GM18502 (cell line): Measurements from ENCODE around the gene ITPK1.

ENCODE experiments used
- ATAC-seq: cut with Tn5 transposase; IDR thresholded peaks from one replicate; pipeline ENCODE4 v1.9.1; 2021; ENCODE audit warnings: mild to moderate bottlenecking; ENCODE audit not compliant: unreplicated experiment, poor library complexity

ITPK1 gene

DNA sequence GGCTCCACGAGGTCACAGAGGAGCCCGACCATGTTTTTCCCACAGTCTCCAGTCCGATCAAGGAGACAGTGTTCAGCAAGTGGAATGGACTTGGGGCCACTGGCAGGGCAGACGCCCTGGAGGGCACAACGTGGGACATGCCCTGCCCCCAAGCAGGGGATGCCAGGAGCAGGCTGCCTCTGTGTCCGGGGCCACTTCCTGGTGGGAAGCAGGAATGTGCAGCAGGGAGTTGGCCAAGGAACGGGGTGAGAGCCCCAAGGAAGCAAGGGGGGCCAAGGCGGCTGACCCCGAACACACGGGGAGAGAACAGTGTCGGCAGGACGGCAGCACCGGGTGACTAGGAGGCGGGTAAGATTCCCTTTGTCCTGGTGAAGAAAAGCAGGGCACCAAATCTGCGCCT lies 100.2 kb downstream of the ITPK1 start:
- ATAC-seq, result no peak

DNA sequence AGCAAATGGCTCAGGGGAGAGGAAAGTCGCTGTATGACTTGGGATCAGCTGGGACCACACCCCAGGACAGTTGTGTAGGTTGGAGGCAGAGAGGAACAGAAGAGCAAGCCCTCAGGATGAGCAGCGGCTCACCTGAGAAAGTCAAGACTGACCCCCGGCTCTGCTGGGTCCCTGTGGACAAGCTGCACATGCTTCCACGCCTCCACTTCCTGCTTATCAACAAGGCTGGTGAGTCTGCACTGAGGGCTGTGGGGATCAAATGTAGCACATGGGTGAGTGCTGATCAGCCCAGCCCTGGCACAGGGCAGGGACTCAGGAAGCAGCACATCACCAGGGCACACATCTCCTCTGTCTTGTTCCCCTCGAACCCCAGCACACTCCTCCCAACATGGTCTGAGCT lies 100.7 kb downstream of the ITPK1 start:
- no peak for ATAC-seq

DNA sequence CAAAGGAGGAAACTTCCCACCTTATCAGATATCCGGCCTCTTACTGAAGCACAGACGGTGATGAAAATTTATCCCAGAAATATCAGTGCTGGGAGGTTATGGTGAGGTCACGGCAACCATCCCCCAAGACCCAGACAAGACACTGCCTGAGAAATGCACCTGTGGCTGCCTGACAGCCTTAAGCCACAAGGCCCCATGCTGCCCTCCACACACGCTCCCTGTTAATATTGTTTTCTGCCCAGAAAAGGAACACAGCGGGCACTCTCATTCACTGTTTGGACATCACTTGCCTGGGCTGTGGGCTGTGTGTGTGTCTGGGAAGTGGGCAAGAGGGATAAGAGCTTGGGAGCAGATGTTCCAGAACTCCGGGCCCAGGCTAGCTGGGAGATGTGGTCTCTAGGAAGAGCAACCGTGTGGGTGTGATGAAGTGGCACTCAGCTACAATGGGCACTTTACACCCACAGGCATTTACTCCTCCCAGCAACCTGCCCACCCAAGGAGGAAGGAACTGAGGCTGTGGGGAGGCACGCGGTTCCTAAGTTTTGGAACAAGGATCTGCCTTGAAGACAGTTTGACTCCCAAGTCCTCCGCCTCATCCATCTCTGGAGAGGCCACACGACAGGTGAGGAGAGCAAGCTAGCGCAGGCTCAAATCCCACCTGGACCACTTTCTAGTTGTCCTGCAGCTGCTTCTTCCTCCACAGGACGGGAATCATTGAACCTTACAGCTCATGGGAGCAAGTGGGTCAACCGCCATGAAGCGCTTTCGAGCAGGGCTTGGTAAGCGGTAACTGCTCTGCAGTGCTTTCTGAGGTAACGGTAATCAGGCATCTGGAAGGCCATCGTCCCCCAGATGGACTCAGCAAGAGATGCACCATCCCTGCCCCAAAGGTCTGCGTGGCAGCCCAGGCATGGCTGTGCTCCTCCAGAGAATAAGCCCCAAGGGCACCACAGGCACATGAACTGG lies 101.4 kb downstream of the ITPK1 start:
- ATAC-seq, result no peak

DNA sequence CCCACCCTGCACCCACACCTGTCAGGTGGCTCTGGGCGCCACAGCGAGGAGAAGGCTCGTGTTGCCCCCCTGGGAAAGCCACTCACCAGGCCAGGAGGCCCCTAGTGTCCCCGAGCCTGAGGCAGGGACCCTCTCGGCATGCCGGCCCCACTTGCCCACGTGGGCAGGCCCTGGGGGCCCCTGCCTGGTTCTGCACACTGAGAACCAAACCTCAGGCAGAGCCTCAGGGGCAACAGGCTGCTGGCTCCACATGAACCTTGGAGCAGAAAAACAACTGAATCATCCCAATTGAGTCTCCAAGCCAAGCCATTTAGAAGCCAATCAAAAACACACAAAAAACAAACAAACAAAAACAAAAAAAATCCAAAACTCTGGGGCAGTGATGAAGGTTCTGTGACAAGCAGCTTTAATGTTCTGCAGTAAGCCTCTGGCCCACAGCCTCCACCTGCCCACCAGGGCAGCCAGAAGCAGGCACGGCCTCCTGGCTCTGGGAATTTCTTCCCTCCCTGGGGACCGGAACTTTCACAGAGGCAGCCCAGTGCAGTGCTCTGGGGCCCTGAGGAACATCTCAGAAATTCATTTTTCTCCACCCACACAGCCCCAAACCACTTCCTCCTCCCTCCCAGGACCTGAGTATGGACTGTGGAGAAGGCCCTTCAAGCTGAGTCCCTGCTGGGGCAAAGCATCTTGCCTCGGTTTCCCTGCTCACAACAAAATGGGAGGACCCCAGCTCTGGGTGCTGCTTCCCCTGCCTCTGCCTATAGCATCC lies 102.6 kb downstream of the ITPK1 start:
- ATAC-seq, result no peak

DNA sequence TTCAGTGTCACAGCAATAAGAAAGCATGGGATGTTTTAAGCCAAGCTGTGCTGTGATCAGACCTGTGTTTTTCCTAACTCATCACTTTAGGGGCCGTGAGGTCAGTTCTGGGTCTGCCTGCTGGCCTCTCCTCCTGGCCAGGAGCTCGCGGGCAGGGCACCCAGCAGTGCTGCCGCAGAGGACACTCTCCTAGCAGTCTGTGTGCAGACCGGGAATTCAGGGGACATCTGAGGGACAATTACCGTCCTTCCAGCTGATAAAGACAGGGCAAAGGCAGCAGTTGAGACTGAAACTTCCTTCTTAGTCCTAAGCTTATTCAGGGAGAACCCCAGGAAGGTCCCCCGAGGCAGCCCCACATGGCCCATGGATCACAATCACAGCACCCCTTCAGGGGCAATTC lies 103.2 kb downstream of the ITPK1 start:
- no peak for ATAC-seq

DNA sequence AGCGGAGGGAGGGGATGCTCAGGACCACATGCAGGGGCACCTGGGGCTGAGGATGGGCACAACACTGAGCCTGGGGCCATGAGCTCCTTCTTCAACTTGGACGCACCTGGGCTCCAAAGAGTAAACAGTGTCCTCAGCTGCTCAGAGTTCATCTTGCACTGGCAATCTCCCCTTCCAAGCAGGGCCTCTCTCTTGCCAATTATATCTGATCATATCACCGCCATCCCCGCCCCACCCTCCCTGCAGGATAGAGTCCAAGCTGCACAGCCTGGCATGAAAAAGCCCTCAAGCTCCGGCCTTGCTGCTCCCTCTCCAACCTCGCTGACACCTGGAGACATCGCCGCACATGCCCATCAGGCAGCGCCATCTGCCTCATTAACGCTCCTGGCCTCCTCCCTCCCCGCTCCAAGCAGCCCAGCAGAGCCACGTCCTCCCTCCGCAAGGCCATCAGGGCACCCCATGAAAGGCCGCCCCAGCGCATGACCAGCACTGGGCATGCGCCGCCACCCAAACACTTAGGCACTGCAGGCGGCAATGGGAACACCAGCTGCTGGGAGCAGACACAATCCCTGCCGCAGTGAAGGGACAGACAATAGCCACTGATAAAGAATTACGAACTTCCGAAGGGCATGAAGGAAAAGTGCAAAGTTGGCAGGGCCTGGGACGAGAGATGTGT lies 103.9 kb downstream of the ITPK1 start:
- no peak for ATAC-seq

DNA sequence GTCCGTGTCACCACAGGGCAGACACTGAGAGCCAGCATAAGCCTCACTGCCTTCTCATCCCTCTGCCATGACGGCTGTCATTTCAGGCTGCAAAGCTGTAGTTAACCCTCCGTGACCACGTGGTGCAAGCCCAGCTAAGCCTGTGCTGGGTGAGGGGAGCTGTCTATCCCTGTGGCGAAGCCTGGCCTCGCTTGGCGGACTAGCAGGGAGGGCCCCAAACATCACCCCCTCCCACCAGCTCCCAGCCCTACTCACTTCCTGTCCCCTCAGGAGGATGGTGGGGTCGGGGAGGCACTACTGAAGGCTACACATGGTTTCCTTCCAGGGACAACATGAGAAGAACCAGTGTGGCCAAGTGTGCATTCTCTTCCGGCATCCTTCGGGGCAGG lies 104.6 kb downstream of the ITPK1 start:
- no peak for ATAC-seq

DNA sequence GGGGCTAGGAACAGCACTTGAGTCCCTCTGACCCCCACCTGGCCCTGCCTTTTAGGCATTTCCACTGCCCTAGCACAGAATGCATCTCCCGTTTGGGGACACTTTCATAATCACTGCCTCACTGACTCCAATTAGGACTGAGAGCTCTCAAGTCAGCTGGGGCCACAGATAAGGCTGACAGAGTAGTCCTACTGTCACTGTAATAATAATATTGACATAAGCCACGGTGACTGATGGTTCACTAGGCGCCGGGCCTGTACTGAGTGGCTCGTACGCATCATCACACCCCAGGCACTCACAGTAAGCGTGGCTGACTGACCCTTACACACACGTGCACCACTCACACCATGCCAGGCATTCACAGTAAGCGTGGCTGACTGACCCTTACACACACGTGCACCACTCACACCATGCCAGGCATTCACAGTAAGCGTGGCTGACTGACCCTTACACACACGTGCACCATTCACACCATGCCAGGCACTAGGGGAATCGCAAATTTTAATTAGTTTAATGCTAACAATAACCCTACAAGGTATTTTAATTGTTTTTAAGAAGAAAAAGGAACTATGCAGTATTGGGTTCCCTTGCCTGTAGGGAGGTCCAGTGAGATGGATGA lies 105.1 kb downstream of the ITPK1 start:
- no peak for ATAC-seq

DNA sequence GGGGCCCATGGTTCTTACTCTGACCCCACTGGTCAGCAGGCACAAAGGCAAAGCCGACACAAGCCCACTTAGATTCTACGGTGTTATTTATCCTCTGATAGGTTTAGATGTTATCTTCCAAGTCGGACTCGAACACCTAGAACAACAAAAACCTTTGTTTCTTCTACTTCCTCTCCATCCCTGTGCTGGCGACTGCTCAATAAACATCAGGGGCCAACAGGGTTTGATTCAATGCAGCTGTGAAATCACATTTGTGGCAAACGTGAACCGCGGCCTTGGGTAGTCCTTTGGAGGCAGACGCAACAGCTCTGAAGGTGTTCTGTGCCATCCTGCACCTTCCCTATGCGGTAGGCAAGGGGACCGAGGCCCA lies 105.6 kb downstream of the ITPK1 start:
- no peak for ATAC-seq

DNA sequence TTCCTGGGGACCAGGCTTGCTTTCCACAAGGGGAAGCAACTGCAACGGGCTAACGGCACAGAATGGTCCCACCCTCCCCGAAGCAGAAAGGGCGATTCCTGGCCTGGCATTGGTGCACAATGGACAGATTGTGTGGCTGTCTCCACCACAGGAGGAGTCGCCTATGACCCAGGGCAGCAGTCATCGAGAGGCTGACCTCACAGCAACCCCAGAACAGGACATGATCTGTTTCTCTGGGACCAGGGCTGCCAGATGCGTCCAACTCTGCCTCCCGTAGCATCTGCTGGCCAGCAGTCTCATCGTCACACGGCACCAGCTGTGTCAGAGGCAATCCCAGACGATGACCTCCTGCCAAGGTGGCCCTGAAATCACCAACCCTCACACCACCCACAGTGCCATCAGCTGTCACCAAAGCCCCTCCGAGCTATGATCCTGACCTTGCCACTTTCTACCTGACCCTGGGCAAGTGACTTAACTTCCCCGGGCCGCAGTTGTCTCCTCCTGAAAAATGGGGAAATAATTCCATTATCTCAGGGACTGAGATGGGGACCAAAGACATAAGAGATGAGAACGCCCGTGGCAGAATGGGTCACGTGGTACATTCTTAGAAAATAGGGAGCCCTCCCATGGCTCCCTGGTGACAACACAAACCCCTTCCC lies 106.1 kb downstream of the ITPK1 start:
- ATAC-seq, result no peak

DNA sequence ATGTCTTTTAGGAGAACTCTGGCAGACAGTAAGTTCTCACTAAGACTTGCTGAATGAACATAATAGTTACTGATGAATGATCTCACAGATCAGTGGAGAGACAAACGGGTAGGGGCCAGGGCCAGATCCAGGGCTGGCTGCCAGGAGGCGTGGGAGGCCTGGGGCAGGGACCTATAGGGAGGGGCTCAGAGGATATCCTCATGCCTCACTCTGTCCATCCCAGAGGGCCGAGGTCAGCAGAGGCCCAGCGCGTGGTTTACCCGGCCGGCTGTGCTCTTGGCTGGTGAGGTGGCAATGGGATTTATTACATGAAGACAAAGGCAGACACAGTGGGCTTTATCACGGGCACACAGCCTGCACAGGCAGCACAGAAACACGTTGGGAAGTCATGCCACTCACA lies 107.3 kb downstream of the ITPK1 start:
- ATAC-seq, result no peak

DNA sequence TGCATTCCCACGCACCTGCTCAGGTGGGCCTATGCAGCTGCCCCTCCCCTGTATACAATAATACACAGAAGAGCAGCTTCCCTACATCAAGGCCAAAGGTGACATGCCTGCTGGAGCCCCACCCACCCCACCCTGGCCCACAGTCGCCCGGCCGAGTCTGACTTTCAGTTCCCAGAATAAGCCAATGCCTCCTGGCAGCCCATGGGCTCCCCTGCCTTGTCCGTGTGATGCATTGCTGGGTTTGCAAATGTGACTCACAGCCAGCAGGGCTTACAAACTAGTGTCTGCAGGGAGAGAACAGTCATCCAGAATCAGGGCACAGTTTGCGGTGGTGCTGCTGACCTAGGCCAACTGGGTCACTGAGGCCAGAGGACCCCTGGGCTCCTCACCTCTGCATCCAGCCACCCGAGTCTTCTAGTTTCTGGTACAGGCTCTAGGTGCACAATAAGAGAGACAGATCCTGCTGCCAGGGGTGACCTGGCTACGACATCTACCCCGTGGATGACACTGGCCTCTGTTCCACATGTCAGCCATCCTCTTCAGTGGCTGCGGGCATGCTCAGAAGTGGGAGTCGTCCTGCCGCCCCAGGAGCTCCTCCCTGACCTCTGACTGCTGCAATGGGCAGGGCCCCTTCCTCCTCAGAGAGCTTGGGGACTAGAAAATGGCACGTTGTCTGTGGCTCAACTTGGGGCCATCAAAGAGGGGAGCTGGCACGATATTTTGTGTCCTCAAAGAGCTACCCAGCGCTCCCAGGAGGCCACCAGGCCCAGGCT lies 108.3 kb downstream of the ITPK1 start:
- no peak for ATAC-seq

DNA sequence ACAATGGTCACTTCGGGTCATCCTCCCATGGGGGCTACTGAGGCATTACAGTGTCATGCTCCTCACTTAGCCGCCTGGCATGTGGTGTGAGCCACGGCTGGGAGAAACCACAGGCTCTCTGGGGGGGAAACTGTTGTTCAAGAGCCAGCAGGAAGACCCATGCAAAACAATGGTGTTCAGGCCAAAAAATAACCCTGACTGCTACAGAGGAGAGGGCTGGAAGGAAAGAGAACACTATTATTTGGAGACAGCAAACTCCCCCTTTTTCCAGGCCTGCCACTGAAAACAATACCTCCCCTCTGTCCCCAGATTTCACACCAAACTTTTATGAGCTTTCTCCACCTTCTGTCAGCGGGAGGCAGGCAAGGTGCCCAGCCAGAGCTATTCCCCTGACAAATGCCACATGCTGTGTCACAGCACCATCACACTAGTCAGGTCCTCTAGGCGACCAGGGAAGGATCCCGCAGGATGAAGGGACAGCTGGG lies 109.1 kb downstream of the ITPK1 start:
- no peak for ATAC-seq

DNA sequence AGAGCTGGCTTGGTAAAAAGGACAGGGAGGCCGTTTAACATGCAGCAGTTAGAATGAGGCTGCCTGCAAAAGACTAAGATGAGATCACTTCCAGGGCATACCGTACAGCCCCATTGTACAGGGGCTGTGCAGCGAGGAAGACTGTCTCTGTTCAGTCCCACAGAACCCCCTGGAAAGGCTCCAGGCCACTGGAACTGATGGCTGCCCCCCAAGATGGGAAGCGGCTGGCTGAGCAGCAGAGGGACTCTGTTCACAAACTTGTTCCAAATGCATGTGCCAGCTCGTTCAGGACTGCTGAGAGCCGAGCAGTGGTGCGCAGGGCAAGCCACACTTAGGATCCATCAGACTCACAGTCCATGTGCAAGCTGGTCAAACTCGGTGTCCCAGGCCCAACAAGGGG lies 109.9 kb downstream of the ITPK1 start:
- ATAC-seq, result no peak

DNA sequence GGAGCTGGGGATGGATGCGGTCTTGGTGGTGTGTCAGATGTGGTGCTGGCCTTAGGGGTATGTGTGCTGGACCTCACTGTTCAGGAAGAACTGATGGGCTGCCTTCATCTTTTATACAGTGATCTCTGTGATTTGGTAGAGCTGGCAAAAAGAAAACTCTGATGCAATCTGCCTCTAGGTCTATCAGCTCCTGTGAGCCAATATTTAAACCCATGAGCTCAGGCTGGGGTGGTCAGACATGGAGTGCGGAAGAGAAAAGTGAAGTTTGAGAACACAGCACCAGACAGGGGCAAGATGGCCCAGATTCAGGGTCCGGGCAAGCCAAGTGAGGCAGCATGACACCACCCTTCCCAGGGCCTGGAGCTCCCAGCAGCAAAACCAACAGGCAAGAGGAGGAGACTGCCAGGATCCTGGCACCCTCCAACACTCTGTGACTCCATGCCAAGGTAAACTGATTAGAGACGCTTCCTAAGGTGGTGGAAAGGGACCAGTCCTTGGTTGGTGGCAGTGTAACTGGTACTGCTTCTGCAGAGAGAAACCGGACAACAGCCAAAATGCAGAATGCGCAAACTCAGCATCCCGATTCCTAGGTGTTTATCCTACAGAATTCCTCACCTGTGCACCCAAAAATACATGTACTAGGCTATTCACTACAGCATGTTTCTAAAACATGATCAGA lies 110.5 kb downstream of the ITPK1 start:
- no peak for ATAC-seq

DNA sequence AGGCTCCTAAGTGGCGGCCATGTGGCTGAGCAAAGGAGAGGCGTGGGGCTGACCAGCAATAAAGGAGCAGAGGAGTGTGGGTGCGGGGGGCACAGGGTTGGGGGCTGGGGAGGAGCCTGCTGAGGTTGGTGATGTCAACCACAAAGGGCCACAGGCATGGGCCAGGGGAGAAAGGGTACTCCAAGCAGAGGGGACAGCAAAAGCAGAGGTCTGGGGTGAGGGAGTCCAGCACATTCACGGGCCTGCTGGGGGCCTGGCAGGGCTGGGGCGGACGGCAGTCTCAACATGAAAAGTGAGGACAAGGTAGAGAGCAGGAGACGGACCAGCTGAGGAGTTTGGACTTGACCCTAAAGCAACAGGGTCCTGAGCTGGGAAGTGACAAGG lies 111.0 kb downstream of the ITPK1 start:
- ATAC-seq, result no peak

DNA sequence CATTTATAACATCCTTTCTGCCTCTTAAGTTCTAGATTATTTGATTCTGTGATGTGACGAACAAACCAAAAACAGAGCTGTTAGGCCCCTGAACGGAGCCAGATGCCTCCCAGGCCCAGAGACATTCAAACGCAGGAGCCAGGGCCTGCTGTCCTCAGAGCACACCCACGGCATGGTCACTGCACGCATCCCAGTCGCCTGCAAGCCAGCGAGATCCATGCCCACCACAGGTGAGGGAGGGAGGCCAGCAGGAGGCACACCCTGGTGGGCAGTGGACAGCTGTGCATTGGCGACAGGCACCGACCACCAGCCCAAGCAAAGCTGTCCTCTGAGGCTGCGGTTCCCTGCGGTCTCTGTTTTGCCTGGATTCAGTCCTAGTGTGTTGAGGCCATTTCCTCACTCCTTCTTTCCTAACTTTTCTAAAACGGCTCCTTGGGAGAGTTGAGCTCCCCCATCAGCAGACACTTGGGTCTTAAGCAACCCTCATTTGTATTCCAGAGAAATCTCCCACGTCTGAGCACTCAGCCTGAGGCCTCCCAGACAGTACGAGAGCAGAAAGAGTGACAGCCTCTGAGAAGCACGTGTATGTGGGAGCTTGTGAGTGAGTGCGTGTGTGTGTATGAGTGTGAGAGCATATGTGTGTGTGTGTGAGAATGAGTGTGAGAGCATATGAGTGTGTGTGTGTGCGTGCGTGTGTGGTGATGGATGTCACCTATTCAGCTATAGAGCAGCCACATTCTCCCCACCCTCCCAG lies 111.6 kb downstream of the ITPK1 start:
- ATAC-seq, result no peak

DNA sequence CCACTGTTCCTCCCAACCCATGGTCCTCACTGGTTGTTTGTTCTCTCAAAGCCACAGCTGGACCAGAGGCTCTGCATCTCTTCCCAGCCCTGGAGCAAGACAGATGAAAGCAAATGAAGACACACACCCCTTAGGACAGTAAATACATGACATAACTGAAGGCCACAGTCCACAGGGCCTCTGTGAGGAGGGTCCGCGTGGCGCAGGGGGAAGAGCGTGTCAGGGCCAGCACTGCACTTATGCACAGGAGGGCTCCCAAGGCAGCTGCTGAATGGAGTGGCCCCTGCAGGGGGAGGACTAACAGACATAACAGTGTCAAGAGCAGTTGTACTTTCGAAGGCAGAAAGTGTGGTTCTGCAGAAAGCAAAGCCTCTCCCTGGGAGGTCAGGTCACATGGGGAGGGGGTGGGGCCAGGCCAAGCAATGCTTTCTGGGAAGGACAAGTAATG lies 112.8 kb downstream of the ITPK1 start:
- ATAC-seq, result no peak
